Sciatic nerve (tissue), 2 donors: Measurements from ENCODE around the gene GOLGA3. TPM values are rescaled to one million over a fixed set of nuclear protein-coding genes. Genes with fewer than 3 reads are reported as not detected.
A peak's percentile ranks its signal among the peaks of the same experiment; 100 is the strongest.
"Not testable (repeated sequence)": the region's sequence is repeated elsewhere in the genome, so short reads cannot be mapped to it uniquely, and the experiment has no call there.

Source experiments
- ATAC-seq: fragments of 200-7000 bp; cut with Tn5 transposase; one replicate; pipeline ENCODE4 v1.9.1; 2020; ENCODE audit warnings: mild to moderate bottlenecking, moderate library complexity
- DNase-seq: peaks from one replicate; pipeline ENCODE4 v3.0.0-alpha.2; 2020; ENCODE audit warnings: low spot score
- intact Hi-C: fragments of 100-400 bp; cut with DNase I; formaldehyde crosslinking; loops from one replicate; pipeline ENCODE4 v1.14.2; 2022
- total RNA-seq: library from RNA; stranded (reverse); fragmentation: NEBNext Ultra II Directional; extraction: Animal tissue kit (Norgen Biotek cat#: 25700); gene quantifications from one replicate; pipeline ENCODE4 v1.2.1, GENCODE V29; 2021
- donor health status: DM: no; HTN: no; CAD: no.
- donor health status: DM: no; HTN: no; CAD: no.

Gene GOLGA3
- total RNA-seq, 1 donor from 2014 or later, result 60.6 TPM

- no peak for ATAC-seq
- peak; percentile 65 for DNase-seq
- intact Hi-C loops, result no loop called here
Measured at GRCh38 chr12:132827763-132828703, 636 bp downstream of the GOLGA3 start.

DNA sequence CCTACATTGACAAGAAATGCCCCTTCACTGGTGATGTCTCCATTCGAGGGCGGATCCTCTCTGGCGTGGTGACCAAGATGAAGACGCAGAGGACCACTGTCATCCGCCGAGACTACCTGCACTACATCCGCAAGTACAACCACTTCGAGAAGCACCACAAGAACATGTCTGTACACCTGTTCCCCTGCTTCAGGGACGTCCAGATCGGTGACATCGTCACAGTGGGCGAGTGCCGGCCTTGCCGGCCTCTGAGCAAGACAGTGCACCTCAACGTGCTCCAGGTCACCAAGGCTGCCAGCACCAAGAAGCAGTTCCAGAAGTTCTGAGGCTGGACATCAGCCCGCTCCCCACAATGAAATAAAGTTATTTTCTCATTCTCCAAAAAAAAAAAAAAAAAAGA lies 2.8 kb downstream of the GOLGA3 start:
- intact Hi-C loops, result no loop called here
- ATAC-seq (no peak), DNase-seq (no peak)

GRCh38 chr12:132825089-132825488 lies 3.6 kb downstream of the GOLGA3 start:
- intact Hi-C loops, result no loop called here
- DNase-seq, result no peak
- no peak for ATAC-seq

GRCh38 chr12:132824053-132824452 lies 4.6 kb downstream of the GOLGA3 start:
- intact Hi-C loops, result no loop called here
- DNase-seq (no peak), ATAC-seq (no peak)

DNA sequence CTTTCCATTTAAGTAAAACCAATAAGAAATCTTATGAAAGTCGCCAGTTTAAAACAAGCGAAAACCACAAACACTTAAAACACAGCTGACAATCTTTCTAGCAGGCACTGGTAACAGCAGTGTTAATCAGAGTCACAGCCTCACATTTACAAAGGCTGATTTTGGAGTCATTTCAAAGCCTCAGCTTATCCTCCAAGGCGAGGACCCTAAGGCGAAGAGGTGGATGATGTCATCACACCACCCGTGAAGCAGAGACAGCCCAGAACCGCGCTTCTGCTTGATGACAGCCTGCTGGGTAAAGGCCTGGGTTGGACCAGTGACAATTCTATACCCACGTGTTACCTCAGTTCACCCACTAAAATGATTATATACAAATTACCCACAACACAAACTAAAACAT lies 10.1 kb downstream of the GOLGA3 start:
- no peak for ATAC-seq
- no peak for DNase-seq
- intact Hi-C loops, result no loop called here

- DNase-seq, result no peak
- intact Hi-C loops, result no loop called here
- ATAC-seq, result no peak
Measured at GRCh38 chr12:132814232-132814631, 14.4 kb downstream of the GOLGA3 start.

GRCh38 chr12:132813443-132813842 lies 15.2 kb downstream of the GOLGA3 start:
- DNase-seq, result no peak
- no peak for ATAC-seq
- intact Hi-C loops, result no loop called here

- no peak for DNase-seq
- intact Hi-C loops, result no loop called here
- no peak for ATAC-seq
Measured at GRCh38 chr12:132812631-132813305, 15.9 kb downstream of the GOLGA3 start.

DNA sequence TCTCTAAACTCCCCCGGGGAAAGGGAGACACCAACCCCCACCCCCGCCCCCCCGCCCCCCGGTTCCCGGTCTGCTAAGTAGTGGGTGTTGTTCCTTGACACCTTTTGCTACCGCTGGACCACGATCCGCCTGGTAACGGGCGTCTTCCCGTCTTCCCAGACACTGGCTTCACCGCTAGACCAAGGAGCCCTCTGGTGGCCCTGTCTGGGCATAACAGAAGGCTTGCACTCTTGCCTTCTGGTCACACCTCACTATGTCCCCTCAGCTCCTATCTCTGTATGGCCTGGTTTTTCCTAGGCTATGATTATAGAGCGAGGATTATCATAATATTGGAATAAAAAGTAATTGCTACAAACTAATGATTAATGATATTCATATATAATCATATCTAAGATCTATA lies 19.3 kb downstream of the GOLGA3 start:
- intact Hi-C loops, DNase-seq, ATAC-seq: not testable (repeated sequence)

DNA sequence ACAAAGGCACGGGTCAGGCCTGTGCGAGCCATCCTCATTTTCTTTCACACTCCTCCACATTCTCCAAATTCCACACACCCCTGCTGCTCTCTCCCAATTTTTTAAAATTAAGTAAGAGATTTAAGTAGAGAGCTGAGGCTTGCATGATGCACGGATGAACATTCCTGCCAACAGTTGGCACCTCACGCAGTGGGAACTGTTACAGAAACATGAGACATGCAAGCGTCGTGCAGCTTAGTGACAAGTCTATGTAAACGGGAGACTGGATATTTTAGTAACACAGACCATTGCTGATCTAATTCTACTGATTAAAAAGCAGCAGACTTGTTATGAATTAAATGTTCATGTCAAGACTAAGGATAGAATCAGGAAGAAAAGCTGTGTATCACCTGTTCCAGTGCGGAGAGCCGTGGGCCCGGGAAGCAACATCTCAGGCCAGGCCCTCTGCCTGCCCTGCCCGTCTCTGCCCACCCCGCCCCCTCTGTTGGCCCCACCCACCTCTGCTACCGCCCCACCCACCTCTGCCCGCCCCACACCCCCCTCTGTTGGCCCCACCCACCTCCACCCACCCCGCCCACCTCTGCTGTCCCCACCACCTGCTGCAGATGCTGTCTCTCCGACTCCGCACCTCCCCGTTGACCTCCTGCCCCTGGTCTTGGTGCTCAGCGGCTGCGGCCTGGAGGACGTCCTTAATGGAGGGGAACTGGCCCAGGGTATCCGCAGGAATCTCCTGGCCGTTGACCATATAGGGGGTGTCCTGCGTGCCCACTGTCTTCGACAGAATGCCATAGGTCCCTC lies 21.2 kb downstream of the GOLGA3 start:
- ATAC-seq (no peak), DNase-seq (no peak)
- intact Hi-C loops, result no loop called here

GRCh38 chr12:132806857-132807256 lies 21.8 kb downstream of the GOLGA3 start:
- intact Hi-C loops, result no loop called here
- DNase-seq (no peak), ATAC-seq (no peak)

DNA sequence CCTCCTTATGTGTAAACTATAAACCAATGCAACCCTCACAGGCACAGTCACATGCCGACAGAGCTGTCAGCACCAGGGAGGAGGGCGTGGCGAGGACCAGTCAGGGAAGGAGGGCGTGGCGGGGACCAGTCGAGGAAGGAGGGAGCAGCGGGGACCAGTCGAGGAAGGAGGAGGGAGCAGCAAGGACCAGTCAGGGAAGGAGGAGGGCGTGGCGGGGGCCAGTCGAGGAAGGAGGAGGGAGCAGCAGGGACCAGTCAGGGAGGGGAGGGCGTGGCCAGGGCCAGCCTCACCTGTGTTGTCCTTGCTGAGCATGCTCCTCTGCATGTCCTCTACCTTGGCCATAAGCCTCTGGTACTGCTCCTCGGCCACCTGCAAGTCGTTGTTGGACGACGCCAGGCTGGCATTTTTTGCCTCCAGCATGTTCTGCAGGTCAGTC lies 24.2 kb downstream of the GOLGA3 start:
- ATAC-seq, result peak; percentile 59
- DNase-seq, result no peak
- intact Hi-C loops, result no loop called here

DNA sequence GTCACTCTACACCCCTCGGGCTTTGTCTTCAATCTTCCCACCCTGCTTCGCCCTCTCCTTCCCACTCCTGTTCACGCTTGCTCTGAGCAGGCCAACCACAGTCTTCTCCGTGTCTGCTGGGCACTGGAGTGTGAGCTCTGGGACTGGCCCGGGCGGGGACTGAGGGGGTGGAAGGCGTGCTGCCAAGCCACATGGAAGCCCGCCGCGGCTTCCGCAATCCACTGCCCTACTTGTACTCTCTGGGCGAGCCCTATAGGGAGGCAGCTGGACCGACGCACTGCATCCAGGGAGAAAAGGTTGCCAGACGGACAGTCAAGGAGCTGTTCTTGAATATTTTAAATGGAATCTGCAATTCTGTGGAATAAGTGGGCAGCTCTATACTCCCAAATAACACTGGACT lies 24.8 kb downstream of the GOLGA3 start:
- DNase-seq (no peak), ATAC-seq (peak; percentile 82)

GRCh38 chr12:132803125-132803524 lies 25.5 kb downstream of the GOLGA3 start:
- ATAC-seq (no peak), DNase-seq (no peak)
- intact Hi-C loops, result no loop called here

More for the DNA sequence above, 24.8 kb downstream of the GOLGA3 start:
- intact Hi-C loops, result no loop called here

GRCh38 chr12:132801741-132802140 lies 26.9 kb downstream of the GOLGA3 start:
- ATAC-seq (no peak), DNase-seq (no peak)
- intact Hi-C loops, result no loop called here

- DNase-seq (no peak), ATAC-seq (no peak)
- intact Hi-C loops, result no loop called here
Measured at GRCh38 chr12:132798836-132799235, 29.8 kb downstream of the GOLGA3 start.

DNA sequence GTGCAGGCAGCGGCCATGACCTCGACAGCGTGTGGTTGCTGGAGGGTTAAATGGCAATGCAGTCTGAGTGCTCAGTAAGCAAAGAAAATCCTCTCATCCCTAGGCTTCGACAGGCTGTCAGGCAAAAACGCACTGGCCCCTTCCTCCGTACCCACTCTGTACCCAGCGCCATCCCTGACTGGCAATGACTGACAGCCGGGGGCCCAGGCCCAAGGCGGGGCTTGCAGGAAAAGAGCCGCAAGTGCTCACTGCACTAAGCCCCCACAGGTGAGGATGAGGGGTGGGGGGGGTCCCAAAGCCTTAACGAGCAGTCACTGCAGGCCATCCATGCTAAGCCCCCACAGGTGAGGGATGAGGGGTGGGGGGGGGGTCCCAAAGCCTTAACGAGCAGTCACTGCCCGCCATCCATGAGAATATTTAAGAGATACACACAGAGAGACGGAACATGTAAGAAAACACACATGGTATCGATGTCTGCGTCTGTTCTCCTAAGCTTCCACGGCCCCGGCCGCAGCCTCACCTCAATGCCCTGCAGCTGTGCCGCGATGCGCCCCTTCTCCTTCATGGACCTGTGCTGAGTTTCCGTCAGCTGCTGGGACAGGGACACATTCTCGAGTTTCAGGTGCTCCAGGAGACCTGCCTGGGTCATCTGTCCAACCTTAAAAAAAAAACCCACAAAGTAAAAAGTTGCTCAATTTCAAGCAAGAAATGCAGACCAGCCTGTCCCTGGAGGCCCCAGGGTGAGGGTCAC lies 30.7 kb downstream of the GOLGA3 start:
- DNase-seq (no peak), ATAC-seq (no peak)
- intact Hi-C loops, result no loop called here

GRCh38 chr12:132795847-132796246 lies 32.8 kb downstream of the GOLGA3 start:
- ATAC-seq, result no peak
- intact Hi-C loops, result no loop called here
- no peak for DNase-seq

GRCh38 chr12:132791940-132792339 lies 36.7 kb downstream of the GOLGA3 start:
- ATAC-seq, DNase-seq, intact Hi-C loops: not testable (repeated sequence)
